ENCODE results near the gene CDC37.
"Not testable (repeated sequence)": the region's sequence is repeated elsewhere in the genome, so short reads cannot be mapped to it uniquely, and the experiment has no call there.

The CDC37 gene

GRCh38 chr19:10393137-10393536 is 10.2 kb downstream of the CDC37 start:
- DNase-seq = no peak

DNA sequence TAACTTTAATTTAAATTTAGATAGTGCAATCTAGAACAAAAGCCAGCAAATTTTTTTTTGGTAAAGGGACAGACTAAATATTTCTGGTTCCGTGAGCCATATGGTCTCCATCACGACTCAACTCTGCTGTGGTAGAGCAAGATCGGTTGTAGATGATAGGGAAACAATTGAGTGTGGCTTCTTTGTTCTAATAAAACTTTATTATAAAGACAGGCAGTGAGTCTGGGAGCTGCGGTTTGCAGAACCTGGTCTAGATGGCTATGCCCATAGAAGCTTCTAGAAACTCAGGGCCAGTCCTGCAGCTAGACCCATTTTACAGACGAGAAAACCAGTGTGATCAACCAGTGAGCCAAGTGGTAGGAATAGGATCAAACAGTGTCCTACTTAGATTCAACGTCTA is 11.2 kb downstream of the CDC37 start:
- no peak for DNase-seq

DNA sequence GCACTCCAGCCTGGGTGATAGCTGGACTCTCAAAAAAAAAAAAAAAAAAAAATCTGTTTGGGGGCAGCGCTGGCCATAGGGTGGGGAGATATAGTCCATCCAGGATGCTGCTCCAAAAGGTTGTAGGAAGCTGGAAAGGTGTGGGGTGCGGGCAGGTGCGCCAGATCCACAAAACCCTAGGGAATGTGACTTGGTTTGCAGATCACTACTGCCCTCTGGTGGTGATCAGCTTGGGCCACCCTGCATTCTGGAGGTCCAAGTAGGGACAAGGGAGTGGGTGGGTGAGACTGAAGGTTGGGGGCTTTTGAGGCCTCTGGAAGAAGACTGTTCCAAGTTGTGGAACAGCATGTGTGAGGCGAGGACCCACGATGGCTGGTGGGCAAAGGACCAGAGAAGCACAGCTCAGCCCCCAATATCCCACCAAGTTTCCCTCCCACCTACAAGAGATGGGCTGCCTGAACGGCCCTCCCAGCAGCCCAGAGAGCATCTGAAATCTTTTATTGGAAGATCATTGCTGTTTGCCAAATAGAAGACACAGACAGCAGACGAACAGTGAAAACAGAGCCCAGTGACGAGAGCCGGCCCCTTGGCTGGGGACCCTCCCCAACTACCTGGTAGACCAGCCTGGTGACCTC is 12.6 kb downstream of the CDC37 start:
- peak; percentile 81 for DNase-seq

- DNase-seq = peak; percentile 18
Observed at GRCh38 chr19:10389863-10390262, 13.5 kb downstream of the CDC37 start.

GRCh38 chr19:10388957-10389356 is 14.4 kb downstream of the CDC37 start:
- peak; percentile 94 for DNase-seq

GRCh38 chr19:10384580-10384979 is 18.8 kb downstream of the CDC37 start:
- DNase-seq = no peak

DNA sequence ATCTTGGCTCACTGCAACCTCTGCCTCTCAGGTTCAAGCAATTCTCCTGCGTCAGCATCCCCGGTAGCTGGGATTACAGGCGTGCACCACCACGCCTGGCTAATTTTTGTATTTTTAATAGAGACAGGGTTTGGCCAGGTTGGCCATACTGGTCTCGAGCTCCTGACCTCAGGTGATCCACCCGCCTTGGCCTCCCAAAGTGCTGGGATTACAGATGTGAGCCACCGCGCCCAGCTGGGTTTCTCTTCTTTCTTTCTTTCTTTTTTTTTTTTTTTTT is 20.2 kb downstream of the CDC37 start:
- not testable (repeated sequence) for DNase-seq

DNA sequence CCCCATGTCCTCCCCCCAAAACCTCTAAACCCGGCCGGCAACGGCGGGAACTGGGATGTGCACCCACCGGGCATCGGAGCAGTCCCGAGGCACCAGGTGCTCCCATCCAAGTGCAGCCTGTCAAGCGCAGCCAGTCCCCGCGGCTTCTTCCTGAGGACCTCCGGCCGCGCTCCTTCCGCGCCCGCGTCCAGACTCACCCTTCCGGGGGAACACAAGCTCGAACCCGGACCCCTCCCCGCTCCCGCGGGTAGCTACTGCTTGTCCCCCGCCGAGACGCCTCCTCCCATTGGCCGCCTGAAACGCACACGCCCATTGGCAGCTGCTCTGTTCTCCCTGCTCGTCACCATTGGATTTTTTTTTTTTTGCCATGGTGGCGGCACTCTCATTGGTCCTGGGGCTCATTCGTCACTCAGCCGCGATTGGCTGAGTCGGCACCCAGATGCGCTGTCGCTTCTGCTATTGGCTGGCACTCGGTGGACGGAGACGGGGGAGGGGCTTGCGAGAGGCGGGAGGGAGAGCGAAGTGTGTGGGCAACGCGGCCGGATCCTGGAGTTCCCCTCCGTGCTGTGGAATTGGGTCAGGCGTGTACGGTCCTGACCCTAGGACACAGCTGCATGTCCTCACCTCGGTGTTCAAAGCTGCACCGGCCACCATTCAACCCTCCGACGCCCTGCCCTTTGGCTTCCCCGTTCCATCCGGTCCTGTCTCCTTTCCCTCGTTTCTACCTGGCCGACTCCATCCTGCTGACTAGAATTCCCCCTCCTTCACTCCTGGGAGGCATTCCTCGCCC is 22.8 kb downstream of the CDC37 start, which contains the start of gene TYK2:
TYK2 (minus strand) TSS at position 260 of the 790 bp plus-strand sequence. CDS start 2,166 bp downstream, outside the sequence.
- DNase-seq = peak; percentile 96

- DNase-seq = no peak
Observed at GRCh38 chr19:10379880-10380312, 23.4 kb downstream of the CDC37 start.

- DNase-seq = no peak
Observed at GRCh38 chr19:10378124-10378523, 25.2 kb downstream of the CDC37 start.

DNA sequence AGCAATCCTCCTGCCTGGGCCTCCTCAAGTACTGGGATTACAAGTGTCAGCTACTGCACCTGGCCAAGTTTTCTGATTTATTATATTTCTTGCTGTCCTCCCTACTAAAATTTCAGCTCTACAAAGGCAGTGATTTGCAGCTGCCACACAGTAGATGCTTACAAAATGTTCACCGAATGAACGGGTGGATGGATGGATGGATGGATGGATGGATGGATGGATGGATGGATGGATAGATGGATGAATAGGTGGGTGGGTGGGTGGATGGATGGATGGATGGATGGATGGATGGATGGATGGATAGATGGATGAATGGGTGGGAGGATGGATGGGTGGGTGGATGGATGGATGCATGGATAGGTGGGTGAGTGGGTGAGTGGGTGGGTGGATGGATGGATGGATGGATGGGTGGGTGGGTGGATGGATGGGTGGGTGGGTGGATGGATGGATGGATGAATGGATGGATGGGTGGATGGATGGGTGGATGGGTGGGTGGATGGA is 26.2 kb downstream of the CDC37 start:
- not testable (repeated sequence) for DNase-seq

DNA sequence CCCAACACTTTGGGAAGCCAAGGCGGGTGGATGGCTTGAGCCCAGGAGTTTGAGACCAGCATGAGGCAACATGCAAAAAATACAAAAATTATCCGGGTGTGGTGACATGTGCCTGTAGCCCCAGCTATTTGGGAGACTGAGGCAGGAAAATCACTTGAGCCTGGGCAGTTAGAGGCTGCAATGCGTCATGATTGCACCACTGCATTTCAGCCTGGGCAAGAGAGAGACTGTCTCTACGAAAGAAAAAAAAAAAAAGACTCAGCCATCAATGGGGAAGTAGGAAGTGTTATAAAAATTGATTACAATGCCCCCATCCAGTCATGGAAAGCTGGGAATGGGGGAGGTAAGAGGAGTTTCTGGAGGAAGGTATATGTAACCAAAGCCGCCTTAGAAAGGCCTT is 28.4 kb downstream of the CDC37 start:
- no peak for DNase-seq

DNA sequence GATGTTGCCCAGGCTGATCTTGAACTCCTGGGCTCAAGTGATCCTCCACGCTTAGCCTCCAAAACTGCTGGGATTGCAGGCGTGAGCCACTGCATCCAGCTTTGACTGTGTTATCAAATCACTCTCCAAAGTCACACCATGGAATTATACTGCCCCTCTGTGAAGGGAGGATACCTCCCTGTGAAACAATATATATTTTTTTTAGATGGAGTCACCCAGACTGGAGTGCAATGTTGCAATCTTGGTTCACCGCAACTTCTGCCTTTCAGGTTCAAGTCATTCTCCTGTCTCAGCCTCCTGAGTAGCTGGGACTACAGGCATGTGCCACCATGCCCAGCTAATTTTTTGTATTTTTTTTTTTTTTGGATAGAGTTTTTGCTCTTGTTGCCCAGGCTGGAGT is 30.7 kb downstream of the CDC37 start:
- no peak for DNase-seq

DNA sequence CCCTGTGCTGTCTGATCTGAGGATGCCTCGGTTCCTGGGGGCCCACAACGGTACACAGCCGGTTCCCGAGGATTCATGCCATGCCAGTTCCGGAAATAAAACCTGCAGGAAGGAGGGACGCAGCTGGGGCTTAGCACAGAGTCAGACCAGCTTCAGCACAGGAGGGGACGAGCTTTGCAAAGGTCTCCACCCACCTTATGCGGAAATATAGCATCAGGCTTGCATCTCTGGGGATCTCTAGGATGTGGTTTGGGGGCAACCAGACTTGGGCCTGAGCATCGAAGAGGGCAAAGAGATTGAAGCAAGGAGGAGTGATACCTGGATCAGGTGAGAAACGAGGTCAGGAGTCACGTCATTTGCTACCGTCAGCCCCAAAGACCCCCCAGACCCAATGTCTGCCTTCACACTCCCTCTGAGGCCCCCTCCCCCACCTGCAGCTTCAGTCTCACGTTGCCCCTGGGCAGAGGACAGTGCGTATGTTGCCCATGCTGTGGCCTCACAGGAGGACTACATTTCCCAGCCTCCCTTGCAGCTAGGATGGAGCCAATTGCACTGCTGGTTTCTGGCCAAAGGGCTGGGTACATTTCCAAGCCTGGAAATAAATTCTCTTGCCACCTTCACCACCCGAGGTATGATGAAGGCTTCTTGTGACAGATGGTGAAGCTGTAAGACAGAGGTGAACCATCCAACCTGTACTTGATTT is 35.1 kb downstream of the CDC37 start:
- DNase-seq = no peak

DNA sequence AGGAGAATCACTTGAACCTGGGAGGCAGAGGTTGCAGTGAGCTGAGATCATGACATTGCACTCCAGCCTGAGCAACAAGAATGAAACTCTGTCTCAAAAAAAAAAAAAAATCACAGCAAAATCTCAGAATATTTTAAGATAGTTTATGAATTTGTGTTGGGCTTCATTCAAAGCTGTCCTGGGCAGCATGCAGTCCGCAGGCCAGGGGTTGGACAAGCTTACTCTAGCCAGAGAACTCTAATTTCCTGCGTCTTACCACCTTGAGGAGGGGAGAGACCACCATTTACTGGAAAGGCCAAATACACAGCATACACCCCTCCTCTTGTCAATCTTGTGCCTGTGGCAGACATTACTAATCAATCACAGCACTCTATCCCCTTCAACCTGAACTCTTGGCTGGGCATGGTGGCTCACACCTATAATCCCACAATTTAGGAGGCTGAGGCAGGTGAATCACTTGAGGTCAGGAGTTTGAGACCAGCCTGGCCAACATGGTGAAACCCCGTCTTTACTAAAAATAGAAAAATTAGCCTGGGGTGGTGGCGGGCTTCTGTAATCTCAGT is 36.3 kb downstream of the CDC37 start:
- not testable (repeated sequence) for DNase-seq

- no peak for DNase-seq
Observed at GRCh38 chr19:10365518-10365917, 37.8 kb downstream of the CDC37 start.

DNA sequence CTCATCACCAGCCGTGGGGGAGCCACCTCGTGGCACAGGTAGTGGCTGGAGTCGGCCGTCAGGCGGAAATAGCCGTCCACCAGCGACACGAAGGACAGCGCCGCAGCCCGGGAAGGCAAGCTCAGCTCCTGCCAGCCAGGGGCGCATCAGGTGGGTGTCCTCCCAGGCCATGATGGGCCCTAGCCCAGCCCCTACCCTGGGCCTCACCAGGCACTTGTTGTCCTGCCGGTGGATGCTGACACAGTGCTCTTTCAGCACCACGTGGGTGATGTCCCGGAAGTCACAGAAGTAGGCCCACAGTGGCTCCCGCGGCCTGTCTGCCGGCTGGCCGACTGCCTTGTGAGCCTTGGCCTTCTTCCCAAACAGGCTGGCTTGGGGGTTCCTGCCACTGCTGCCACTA is 38.7 kb downstream of the CDC37 start:
- no peak for DNase-seq

DNA sequence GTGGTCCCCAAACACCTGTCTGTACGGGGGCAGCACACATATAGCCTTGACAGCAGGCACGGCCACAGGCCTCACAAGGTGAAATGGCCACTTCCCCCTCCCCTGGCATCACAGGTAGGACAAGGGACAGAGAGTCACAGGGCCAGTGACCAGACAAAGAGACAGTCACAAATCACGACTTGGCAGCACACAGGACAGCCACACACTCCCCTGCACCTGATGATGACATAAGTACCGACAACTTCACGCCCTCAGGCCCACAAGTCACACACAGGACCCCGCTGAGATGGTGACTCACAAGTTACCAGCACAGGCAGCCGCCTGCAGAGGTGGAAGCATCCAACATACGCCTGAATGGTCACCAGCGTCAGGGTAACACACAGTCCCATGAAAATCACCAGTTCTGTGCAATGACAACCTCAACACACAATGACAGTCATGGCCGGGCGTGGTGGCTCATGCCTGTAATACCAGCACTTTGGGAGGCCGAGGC is 39.5 kb downstream of the CDC37 start:
- no peak for DNase-seq

- no peak for DNase-seq
Observed at GRCh38 chr19:10362259-10362658, 41.1 kb downstream of the CDC37 start.

- DNase-seq = no peak
Observed at GRCh38 chr19:10361569-10362011, 41.8 kb downstream of the CDC37 start.

DNA sequence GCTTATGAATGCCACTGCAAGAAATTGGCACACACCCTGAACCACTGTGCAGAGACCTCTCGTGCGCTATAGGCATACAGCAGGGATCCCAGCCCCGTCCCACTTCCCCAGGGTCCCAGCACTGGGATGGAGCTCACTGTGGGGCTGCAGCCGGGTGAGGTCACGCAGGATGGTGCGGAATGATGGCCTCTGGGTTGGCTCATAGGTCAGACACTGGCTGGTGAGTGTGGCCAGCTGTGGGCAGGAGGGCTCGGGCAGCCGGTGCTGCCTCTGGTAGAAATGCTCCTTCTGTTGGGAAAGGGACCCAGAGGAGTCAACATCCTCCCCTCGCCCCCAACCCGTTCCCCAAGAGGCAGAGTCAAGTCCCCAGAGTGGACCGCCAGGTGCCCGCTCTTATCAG is 46.9 kb downstream of the CDC37 start:
- DNase-seq = no peak

DNA sequence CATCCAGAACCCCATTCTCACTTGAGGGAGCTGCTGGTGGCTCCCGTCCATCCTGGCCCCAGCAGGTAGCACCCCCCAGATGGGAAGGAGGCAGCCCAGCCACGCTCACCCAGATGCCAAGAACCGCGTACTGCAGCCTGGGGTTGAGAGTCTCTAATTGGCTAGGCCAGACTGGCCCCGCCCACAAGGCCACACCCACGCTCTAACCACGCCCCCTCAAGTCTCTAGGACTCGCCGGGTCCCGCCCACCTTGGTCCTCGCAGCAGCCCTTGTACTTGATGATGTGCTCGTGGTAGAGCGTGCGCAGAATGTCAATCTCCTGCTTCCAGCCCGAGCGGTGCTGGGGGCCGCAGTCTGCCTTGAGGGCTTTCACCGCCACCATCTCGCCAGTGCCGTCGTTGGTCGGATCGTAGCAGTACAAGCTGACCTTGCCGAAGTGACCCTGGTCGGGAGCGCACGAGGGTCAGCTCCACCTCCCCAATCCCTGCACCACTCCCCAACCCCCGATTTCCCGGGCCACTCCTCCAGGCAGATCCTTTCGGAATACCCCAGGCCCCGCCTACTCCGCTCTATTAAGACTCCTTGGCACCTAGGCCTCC is 49.5 kb downstream of the CDC37 start:
- peak; percentile 19 for DNase-seq
